Panc1 (cell line): ENCODE data around the gene PGAM1. TPM values are rescaled to one million over a fixed set of nuclear protein-coding genes. Genes with fewer than 3 reads are reported as not detected.

Experiments used
- ATAC-seq: fragments of 200-7000 bp; cut with Tn5 transposase; 2 replicates; pipeline ENCODE4 v1.9.1; 2020; ENCODE audit warnings: mild to moderate bottlenecking, moderate library complexity
- BruUV-seq: library from RNA; stranded (reverse); fragments of 400-500 nt; replicated peaks from 2 replicates; lab custom pipeline; 2021; lab: Mats Ljungman, UMichigan
- CTCF ChIA-PET: fragments of 300-600 bp; sonication (Branson Sonifier 250); formaldehyde crosslinking; loops from one replicate; lab custom pipeline; 2022; ENCODE audit warnings: antibody characterized with exemption; lab: Charles Lee
- POLR2A ChIA-PET: fragments of 300-600 bp; sonication (Branson Sonifier 250); formaldehyde crosslinking; loops from one replicate; lab custom pipeline; 2022; ENCODE audit warnings: antibody characterized with exemption; lab: Charles Lee
- DNase-seq: peaks from one replicate; pipeline ENCODE4 v3.0.0-alpha.2; 2010; ENCODE audit warnings: low read depth, low spot score
- H3K27ac ChIP-seq: 2 replicates; pipeline ENCODE4 v1.5.1; 2011; ENCODE audit warnings: mild to moderate bottlenecking, low read length, inconsistent platforms
- H3K27me3 ChIP-seq: fragments of 200-500 bp; sonication (Bioruptor generic); 2 replicates; pipeline ENCODE4 v1.6.0; 2014; ENCODE audit warnings: low read length, inconsistent platforms; ENCODE audit not compliant: control insufficient read depth, insufficient read depth
- H3K36me3 ChIP-seq: fragments of 200-500 bp; sonication (Bioruptor generic); 2 replicates; pipeline ENCODE4 v1.5.1; 2014; ENCODE audit warnings: inconsistent platforms, mild to moderate bottlenecking, low read length, moderate library complexity; ENCODE audit not compliant: control insufficient read depth, insufficient read depth
- H3K4me1 ChIP-seq: 2 replicates; pipeline ENCODE4 v1.5.1; 2011; ENCODE audit warnings: inconsistent platforms, mild to moderate bottlenecking, low read length, moderate library complexity; ENCODE audit not compliant: control insufficient read depth, insufficient read depth
- H3K4me3 ChIP-seq, 2 experiments: 2 replicates each; pipeline ENCODE4 v1.5.1; 2011 to 2012; ENCODE audit warnings: low read depth in 2 of 2, low read length in 2 of 2, mild to moderate bottlenecking in 2 of 2, inconsistent platforms in 1 of 2, moderate library complexity in 1 of 2
- H3K9me3 ChIP-seq: fragments of 200-500 bp; sonication (Bioruptor generic); 2 replicates; pipeline ENCODE4 v1.5.1; 2014; ENCODE audit warnings: low read depth, mild to moderate bottlenecking, inconsistent platforms, low read length, moderate library complexity; ENCODE audit not compliant: control insufficient read depth, insufficient read depth
- POLR2AphosphoS5 ChIP-seq: IDR thresholded peaks from 2 replicates; pipeline ENCODE4 v1.6.1; 2012; ENCODE audit warnings: mild to moderate bottlenecking, low read depth, low read length, moderate library complexity
- SIN3A ChIP-seq: IDR thresholded peaks from 2 replicates; pipeline ENCODE4 v1.6.1; 2012; ENCODE audit warnings: low read depth, mild to moderate bottlenecking, low read length, moderate library complexity, borderline replicate concordance; ENCODE audit not compliant: insufficient read depth
- TCF7L2 ChIP-seq: IDR thresholded peaks from 2 replicates; pipeline ENCODE4 v1.6.1; 2011; ENCODE audit warnings: mild to moderate bottlenecking, low read depth, low read length, inconsistent platforms
- in situ Hi-C: cut with HindIII; loops from 2 replicates; pipeline ENCODE4 v1.10.0; 2016; ENCODE audit warnings: low sequenced_read_pairs, low pct_unique_long_range_greater_than_20kb
- intact Hi-C: fragments of 100-400 bp; cut with micrococcal nuclease; formaldehyde crosslinking; loops from one replicate; pipeline ENCODE4 v1.10.0; 2022; ENCODE audit not compliant: unreplicated experiment
- total RNA-seq: library from RNA; stranded (reverse); gene quantifications from one replicate; pipeline ENCODE4 v1.2.1, GENCODE V29; 2021; ENCODE audit not compliant: unreplicated experiment
- TF ChIP-seq, protein P1 (sequence below): fragments of 450-650 bp; IDR thresholded peaks from 2 replicates; pipeline ENCODE4 v1.5.1; 2017; ENCODE audit warnings: mild to moderate bottlenecking
- TF ChIP-seq, protein P2 (sequence below), 2 experiments: IDR thresholded peaks; 2 replicates each; pipeline ENCODE4 v1.6.1; 2011 to 2012; ENCODE audit warnings: low read depth in 2 of 2, control low read depth in 1 of 2, low read length in 1 of 2, mild to moderate bottlenecking in 1 of 2, moderate library complexity in 1 of 2; ENCODE audit not compliant: insufficient read depth in 1 of 2

PGAM1 gene
- total RNA-seq, 1 experiment from 2014 or later: 726 TPM

DNA sequence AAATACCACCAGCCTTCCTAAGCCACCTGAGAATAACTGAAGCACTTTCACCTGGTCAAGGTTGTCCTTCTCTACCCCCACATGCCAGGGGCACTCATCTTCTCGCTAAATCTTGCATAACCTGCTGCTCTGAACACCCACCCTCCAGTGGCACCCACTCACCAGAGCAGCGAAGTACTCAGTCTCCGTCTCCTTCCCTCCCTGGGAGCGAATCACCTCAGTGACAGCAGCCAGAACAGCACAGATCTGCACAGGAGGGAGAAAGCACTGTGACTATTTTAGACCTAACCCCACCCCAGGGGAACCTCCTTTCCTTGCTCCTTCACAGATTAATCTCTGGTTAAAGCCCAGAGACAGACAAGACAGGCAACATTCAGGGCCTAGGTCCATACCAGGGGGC lies 29.9 kb upstream of the PGAM1 start:
- BruUV-seq: no TSS peak
- no peaks in the 10 kb centered on the region for H3K9me3 ChIP-seq
- no peaks in the 10 kb centered on the region for H3K4me1 ChIP-seq
- TF ChIP-seq SIN3A: no peak
- TF ChIP-seq TCF7L2: no peak
- no peak for TF ChIP-seq POLR2AphosphoS5
- TF ChIP-seq, protein P1, sequence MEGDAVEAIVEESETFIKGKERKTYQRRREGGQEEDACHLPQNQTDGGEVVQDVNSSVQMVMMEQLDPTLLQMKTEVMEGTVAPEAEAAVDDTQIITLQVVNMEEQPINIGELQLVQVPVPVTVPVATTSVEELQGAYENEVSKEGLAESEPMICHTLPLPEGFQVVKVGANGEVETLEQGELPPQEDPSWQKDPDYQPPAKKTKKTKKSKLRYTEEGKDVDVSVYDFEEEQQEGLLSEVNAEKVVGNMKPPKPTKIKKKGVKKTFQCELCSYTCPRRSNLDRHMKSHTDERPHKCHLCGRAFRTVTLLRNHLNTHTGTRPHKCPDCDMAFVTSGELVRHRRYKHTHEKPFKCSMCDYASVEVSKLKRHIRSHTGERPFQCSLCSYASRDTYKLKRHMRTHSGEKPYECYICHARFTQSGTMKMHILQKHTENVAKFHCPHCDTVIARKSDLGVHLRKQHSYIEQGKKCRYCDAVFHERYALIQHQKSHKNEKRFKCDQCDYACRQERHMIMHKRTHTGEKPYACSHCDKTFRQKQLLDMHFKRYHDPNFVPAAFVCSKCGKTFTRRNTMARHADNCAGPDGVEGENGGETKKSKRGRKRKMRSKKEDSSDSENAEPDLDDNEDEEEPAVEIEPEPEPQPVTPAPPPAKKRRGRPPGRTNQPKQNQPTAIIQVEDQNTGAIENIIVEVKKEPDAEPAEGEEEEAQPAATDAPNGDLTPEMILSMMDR: no peak
- intact Hi-C loops: no loop called here
- ATAC-seq (no peak), DNase-seq (no peak)
- H3K27me3 ChIP-seq: no peaks in the 10 kb centered on the region
- peaks cover 12% of the 10 kb centered on the region for H3K36me3 ChIP-seq
- CTCF ChIA-PET: no interaction called here
- H3K4me3 ChIP-seq: no peak overlapping the region
- no peak overlapping the region for H3K27ac ChIP-seq
- POLR2A ChIA-PET: no interaction called here
- in situ Hi-C loops: no loop called here

DNA sequence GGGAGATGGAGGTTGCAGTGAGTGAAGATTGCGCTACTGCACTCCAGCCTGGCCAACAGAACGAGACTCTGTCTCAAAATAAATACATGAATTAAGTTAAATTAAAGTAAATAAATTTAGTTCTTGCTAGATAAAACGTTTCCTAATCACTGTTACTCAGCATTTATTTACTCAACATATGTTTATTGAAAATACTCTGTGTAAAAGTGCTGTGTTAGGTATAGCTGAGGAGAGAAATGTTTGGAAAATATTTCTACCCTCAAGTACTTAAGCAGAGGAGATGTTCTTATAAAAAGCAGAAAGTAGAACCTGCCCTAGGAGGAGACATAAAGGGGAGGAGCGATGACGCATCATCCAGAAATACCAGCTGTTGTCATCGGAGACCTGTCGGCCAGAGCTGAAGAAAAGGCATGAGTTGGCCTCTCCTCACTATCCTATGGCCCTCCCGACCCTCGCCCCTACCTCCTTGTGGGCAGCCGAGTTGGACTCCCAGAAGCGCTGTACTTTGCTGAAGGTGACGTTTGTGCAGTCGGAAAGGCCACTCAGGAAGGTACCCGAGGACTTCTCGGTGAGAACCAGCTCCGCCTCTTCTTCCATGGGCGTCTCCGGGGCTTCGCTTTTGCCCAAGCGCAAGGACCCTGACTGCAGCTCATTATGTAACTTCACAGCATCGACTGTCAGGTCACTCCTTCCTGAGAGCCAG lies 26.0 kb upstream of the PGAM1 start:
- POLR2A ChIA-PET: interaction anchor here (1.2 to 1.6 kb wide), 3 partner anchors 11 to 108 kb away, joined by 3 to 8 read pairs (median 7); no protein-coding TSS in a partner anchor

More for the DNA sequence above, 26.0 kb upstream of the PGAM1 start:
- ATAC-seq (peak; percentile 54), DNase-seq (peak; percentile 80)
- TF ChIP-seq TCF7L2: no peak
- TF ChIP-seq, protein P2, sequence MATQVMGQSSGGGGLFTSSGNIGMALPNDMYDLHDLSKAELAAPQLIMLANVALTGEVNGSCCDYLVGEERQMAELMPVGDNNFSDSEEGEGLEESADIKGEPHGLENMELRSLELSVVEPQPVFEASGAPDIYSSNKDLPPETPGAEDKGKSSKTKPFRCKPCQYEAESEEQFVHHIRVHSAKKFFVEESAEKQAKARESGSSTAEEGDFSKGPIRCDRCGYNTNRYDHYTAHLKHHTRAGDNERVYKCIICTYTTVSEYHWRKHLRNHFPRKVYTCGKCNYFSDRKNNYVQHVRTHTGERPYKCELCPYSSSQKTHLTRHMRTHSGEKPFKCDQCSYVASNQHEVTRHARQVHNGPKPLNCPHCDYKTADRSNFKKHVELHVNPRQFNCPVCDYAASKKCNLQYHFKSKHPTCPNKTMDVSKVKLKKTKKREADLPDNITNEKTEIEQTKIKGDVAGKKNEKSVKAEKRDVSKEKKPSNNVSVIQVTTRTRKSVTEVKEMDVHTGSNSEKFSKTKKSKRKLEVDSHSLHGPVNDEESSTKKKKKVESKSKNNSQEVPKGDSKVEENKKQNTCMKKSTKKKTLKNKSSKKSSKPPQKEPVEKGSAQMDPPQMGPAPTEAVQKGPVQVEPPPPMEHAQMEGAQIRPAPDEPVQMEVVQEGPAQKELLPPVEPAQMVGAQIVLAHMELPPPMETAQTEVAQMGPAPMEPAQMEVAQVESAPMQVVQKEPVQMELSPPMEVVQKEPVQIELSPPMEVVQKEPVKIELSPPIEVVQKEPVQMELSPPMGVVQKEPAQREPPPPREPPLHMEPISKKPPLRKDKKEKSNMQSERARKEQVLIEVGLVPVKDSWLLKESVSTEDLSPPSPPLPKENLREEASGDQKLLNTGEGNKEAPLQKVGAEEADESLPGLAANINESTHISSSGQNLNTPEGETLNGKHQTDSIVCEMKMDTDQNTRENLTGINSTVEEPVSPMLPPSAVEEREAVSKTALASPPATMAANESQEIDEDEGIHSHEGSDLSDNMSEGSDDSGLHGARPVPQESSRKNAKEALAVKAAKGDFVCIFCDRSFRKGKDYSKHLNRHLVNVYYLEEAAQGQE (IDR thresholded peaks at IDR 0.05; ENCODE audit: insufficient read depth in 1 of 2, low read depth in 2 of 2, low read length in 1 of 2): no peak
- TF ChIP-seq, protein P1: no peak
- TF ChIP-seq SIN3A: no peak
- no peak for TF ChIP-seq POLR2AphosphoS5
- Histone ChIP-seq H3K4me3 (peak overlapping the region; percentile 72 to 100), H3K27me3 (no peaks in the 10 kb centered on the region), H3K9me3 (no peaks in the 10 kb centered on the region), H3K27ac (peak overlapping the region; percentile 76), H3K36me3 (peaks cover 12% of the 10 kb centered on the region; the same call in 1 of the 2 replicates), H3K4me1 (no peaks in the 10 kb centered on the region)
- in situ Hi-C loops (no loop called here), intact Hi-C loops (no loop called here)
- CTCF ChIA-PET: interaction anchor here (0.6 kb wide), 1 partner anchor 12 kb away, joined by 14 read pairs; no protein-coding TSS in a partner anchor
- no TSS peak for BruUV-seq
